ENCODE results near the gene WDFY4.

- TF ChIP-seq, protein P1, sequence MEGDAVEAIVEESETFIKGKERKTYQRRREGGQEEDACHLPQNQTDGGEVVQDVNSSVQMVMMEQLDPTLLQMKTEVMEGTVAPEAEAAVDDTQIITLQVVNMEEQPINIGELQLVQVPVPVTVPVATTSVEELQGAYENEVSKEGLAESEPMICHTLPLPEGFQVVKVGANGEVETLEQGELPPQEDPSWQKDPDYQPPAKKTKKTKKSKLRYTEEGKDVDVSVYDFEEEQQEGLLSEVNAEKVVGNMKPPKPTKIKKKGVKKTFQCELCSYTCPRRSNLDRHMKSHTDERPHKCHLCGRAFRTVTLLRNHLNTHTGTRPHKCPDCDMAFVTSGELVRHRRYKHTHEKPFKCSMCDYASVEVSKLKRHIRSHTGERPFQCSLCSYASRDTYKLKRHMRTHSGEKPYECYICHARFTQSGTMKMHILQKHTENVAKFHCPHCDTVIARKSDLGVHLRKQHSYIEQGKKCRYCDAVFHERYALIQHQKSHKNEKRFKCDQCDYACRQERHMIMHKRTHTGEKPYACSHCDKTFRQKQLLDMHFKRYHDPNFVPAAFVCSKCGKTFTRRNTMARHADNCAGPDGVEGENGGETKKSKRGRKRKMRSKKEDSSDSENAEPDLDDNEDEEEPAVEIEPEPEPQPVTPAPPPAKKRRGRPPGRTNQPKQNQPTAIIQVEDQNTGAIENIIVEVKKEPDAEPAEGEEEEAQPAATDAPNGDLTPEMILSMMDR (IDR thresholded peaks at IDR 0.05): no peak
- no peak for TF ChIP-seq EZH2 (IDR thresholded peaks at IDR 0.05)
- TF ChIP-seq EZH2phosphoT487 (IDR thresholded peaks at IDR 0.05): no peak
Measured at GRCh38 chr10:48813291-48813690, 128.6 kb downstream of the WDFY4 start.
